HT-29 (cell line): ENCODE measurements around the gene MRPL49. TPM values are rescaled to one million over a fixed set of nuclear protein-coding genes. Genes with fewer than 3 reads are reported as not detected.
"Not testable (repeated sequence)": the region's sequence is repeated elsewhere in the genome, so short reads cannot be mapped to it uniquely, and the experiment has no call there.

Experiments
- DNase-seq: peaks from one replicate; pipeline ENCODE4 v3.0.0-alpha.2; 2015; ENCODE audit warnings: low spot score
- total RNA-seq: library from RNA; depleted of rRNA; stranded (reverse); fragments of >200 nt; shearing (Covaris generic); gene quantifications from 2 replicates; pipeline ENCODE4 v1.2.3, GENCODE V29; 2014

Gene MRPL49
- total RNA-seq, 1 experiment from 2014 or later, result 200 TPM

DNA sequence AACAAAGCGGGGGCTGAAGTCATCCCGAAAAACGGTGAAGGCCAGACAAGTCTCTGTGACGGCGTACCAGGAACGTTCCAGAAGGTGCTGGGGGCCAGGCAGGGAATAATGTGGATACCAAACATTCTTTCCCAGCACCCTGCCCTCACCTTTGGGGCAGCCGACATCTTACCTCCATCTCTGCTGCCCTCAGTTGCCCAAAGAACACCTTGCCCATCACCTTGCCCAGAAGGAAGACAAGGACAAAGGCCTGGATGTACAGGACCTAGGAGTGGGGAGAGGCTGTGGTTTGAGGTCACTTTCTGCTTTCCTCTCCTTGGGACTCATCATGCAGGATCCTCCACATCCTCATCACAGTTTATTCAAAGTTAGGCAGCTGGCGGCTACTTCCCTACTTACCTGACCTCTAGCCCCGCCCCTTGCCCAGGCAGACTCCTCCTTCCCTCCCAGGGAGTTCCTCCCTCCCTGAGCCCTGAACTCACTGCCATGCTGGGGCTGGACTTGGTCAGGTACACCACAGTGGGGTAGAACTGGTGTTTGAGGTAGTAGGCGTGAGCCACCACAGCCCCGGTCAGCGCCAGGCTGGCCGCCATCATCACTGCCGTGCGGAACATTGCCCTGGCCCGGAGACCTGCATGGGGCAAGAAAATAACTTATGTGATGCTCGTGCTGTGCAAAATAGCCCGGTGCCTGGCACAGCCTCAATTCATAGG lies 11.0 kb downstream of the MRPL49 start:
- peak; percentile 75 for DNase-seq

DNA sequence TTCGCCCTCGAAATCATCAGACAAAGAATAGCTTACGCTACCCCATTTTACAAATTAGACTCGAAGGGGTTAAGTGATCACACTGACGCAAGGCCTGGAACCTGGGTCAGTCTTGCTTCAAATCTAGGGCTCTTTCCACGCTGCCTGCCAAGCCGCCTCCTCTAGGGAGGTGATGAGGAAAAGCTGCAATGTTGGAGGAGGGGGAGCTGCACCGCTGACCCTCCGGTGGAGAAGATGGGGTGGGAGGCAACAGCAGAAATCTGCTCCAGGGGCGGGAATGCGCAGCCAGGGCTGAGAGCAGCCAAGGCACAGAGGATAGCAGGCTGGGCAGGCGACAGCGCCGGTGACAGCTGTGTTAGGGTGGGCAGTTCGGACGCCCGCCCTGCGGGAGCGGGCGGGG lies 11.6 kb downstream of the MRPL49 start:
- peak; percentile 36 for DNase-seq

DNA sequence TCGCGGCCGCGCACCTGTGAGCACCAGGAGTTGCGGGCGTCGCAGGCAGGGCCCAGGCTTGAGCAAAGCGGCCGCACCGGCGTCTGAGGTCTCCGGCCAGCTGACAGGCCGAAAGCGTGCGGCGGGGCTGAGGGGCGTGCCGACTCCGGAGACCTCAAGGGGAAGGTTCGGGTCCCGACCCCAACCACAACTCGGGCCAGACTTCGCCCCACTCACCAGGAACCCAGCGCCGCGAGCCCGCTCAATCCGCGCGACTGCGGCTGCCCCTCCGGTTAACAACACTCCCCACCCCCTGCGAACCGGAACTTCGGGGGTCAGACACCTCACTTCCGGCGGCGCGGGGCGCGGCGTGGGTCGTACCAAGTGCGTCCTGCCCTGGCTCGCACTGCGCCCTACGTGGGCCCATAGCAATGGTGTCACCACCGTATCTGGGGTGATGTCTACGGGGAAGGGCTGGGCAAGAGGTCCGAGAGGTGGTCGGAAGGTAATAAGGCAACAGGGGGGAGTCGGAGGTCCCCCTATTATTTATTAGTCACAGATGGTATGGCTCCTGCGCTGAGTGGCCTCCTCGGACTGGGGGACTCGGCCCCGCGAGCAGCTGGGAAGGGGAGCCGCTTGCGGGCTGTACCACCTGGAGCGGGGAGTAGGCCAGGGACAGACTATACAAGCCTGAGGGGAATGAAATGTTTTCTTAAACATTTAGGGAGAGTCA lies 12.3 kb downstream of the MRPL49 start, which contains the start of gene SYVN1:
SYVN1 (minus strand) TSS at position 280 of the 712 bp plus-strand sequence. CDS start 918 bp downstream, outside the sequence.
- peak; percentile 96 for DNase-seq

DNA sequence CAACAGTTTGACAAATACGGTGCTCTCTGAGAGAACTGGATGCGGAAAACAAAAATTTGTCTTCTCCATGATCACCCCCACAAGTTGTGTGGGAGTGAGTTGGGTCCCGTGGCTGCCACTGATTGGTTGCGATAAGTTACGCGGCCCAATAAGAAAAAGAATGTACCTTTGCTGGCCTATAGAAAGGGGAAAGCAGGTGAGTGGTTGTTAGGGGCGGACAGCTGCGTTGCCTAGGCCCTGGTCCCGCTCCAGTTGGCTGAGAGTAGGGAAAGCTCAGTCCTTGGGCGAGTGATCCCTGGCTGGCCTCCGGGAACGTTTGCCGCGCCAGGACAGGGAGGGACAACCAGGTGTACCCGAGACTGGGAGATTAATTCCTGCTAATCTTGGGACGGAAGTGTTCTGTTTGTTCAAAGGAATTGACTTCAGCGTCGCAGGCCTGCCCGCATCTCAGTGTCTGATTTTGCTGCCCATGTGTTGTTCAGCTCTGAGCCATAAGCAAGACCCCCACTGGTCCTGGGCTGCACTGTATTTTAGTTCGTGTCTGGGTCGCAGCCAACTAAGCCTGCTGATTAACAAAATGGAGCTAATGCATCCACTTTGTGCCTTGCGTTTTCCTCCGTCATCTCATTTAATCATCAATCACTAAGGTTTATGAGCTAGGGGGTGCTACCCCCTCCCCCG lies 13.0 kb downstream of the MRPL49 start:
- peak; percentile 99 for DNase-seq

DNA sequence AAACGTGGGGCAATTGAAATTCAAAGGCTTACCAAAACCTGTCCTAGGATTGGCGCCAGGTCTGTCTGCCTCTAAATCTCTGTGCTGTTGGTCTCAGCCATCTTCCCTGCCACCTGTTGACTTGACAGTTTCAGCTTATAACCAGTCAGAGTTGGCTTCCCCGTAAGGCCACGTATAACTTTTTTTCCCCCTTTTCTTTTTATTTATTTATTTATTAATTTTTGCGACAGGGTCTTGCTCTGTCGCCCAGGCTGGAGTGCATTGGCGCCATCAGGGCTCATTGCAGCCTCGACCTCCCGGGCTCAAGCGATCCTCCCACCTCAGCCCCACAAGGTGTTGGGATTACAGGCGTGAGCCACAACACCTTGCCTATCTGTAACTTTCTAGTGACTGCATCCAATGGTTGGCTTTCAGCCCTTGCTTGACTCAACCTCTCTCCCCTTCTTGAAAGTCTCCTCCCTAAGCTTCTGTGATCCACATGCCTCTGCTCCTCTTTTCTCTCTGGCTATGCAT lies 13.6 kb downstream of the MRPL49 start:
- no peak for DNase-seq

DNA sequence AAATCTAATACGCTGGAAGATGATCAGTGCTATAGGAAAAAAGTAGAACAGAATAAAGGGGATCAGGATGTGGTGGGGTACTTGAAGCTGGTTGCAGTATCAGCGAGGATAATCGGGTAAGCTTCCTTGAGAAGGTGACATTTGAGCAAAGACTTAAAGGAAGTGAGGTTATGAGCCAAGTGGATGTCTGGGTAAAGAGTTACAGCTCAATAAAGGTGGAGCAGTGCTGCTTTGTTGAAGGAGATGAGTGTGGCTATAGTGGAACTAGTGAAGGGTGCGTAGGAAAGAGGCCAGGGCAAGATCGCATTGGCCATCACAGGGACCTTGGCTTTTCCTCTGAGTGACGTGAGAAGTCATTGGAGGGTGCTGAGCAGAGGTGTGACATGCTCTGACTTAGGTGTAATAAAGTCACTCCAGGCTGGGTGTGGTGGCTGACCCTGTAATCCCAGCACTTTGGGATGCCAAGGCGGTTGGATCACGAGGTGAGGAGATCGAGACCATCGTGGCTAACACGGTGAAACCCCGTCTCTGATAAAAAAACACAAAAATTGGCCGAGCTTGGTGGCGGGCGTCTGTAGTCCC lies 14.5 kb downstream of the MRPL49 start:
- DNase-seq, result no peak

DNA sequence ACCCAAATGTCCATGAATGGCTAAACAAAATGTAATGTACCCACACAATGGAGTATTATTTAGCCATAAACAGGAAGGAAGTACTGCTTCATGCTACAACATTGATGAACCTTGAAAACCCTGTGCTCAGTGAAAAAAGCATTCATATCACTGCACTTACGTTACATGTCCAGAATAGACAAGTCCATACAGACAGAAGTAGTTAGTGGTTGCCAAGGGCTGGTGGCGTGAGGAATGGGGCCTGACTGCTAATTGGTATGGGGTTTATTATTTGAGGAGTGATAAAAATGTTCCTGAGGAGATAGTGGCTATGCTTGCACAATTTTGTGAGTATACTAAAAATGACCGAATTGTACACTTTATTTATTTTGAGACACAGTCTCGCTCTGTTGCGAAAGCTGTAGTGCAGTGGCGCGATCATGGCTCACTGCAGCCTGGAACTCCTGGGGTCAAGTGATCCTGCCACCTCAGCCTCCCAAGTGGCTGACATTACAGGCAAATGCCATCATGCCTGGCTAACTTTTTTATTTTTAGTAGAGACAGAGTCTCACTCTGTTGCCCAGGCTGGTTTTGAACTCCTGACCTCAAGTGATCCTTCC lies 19.9 kb downstream of the MRPL49 start:
- DNase-seq, result no peak

DNA sequence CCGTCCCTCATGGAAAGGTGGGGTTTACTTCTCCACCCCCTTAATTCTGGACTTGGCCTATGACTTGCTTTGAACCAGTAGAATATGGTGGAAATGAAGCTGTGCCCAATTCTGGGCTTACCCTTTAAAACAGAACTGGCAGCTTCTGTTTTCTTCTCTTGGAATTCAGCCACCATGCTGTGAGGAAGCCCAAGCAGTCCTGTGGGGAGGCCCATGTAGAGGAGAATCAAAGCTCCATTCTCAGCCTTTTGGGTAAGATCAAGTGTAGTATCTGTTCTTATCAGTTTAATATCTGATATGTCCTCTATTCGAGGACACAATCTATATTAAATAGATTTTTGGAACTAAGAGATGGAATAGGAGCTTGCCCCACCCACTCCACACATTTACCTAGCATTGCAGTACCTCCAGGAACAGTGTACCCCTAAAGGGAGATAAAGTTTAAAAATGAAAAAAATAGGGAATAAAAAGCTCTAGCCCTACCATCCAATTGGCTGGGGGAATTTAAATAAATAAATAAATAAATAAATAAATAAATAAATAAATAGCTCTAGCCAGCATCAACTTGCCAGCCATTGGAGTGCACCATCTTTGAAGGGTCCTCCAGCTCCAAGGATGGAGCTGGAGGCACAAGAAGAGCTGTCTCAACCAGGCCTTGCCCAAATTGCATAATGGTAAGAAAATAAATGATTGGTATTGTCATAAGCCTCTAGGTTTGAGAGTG lies 25.4 kb downstream of the MRPL49 start:
- no peak for DNase-seq

DNA sequence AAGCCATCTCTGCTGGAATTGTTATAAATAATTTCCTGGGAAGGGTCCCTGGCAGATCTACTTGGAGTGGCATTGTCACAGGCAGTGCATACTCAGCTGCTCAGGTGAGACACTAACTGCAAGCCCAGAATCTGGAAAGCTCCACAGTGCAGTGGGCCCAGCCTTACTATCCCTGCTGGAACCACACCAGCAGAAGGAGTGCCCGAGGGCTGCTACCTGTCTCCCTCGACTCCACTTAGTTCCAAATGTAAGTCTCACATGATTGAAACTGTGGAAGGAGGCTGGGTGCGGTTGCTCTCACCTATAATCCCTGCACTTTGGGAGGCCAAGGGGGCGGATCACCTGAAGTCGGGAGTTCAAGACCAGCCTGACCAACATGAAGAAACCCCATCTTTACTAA lies 26.5 kb downstream of the MRPL49 start:
- DNase-seq, result no peak

DNA sequence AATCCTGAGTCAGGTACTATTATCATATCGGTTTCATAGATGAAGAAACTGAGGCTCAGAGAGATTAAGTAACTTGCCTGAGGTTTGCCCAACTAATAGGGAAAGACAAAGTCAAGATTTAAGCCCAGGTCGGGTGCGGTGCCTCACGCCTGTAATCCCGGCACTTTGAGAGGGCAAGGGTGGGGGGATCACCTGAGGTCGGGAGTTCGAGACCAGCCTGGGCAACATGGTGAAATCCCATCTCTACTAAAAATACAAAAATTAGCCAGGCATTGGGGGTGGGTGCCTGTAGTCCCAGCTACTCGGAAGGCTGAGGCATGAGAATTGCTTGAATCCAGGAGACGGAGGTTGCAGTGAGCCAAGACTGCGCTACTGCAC lies 28.0 kb downstream of the MRPL49 start:
- DNase-seq, result not testable (repeated sequence)

DNA sequence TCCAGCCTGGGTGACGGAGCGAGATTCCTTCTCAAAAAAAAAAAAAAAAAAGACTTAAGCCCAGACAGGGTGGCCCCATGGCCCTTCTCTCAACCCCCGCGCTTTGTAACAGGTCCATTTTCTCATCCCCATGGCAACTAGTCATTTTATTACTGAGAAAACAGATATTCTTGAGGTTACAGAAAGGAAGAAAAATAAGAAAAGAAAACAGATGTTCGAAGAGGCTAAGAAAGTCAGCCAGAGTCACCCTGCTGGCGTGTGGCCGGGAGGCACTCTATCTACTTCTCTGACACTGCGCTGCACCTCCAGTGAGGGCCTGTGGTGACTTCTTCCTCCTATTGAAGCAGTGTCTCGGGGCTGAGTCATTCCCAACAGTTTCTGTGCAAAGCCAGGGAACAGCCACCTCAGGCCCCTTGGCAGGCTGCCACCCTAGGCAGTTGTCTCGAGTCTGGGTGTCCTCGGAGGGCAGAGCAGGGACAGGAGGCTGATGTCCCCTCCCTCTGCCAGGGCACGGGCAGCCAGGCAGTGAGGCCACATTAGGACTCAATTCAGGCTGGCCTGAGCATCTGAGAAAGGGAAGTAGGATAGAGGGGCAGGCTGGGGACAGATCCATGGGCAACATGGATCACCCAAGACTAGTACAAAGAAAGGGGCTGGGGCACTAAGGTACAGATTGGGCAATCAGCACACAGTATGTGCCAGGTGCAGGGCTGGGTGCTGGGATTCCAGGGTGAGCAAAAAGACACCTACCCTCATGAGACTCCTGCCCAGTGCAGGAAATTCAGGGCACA lies 28.6 kb downstream of the MRPL49 start:
- peak; percentile 100 for DNase-seq

DNA sequence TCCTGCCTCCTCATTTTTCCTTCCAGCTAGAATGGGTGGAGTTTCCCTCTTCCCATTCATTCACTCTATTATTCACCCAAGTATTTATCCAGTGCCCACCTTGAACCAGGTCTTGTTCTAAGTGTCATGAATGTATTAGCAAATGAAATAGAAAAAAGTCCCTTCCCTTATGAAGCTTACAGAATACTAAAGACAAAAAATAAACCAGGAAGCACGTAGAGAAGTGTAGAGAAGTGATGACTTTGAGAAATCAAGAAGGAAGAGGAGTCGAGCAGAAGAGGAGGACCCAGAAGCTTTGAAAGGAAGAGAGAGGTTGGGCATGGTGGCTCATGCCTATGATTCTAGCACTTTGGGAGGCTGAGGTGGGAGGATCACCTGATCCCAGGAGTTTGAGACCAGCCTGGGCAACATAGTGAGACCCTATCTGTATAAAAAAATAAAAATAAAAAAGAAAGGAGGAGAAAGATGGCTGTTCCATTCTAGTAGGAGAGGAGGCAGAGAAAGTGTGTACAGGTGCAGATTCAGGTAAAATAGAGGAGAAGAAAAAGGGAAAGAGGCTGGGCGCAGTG lies 29.3 kb downstream of the MRPL49 start:
- no peak for DNase-seq

DNA sequence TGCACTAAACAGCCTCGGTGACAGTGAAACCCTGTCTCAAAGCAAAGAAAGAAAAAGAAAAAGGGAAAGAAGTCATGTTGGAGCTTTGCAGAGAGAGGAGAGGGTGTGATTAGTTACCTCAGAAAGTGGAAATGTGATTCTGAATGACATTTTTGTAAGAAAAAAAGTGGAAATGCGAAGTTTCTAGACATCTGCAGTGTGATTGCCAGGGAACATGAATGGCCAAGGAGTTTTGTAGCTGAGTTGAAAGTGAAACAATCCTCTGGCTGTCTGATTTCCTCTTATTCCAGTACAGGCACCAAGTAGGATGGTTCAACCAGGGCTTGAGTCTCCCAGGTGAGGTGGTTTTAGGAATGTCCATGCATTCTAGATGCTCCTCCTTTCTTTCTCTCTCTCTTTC lies 30.0 kb downstream of the MRPL49 start:
- no peak for DNase-seq

DNA sequence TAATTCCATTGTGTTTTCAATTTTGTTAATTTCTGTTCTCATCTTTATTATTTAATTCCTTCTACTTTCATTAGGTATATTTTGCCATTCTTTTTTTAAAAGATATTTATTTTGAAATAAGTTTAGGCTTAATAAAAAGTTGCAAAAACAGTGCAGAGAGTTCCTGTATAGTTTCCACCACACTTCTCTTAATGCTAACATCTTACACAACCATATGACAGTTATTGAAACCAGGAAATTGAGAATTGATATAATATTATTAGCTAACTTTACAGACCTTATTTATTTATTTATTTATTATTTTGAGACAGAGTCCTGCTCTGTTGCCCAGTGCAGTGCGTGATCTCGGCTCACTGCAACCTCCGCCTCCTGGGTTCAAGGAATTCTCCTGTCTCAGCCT lies 34.1 kb downstream of the MRPL49 start:
- DNase-seq, result no peak

DNA sequence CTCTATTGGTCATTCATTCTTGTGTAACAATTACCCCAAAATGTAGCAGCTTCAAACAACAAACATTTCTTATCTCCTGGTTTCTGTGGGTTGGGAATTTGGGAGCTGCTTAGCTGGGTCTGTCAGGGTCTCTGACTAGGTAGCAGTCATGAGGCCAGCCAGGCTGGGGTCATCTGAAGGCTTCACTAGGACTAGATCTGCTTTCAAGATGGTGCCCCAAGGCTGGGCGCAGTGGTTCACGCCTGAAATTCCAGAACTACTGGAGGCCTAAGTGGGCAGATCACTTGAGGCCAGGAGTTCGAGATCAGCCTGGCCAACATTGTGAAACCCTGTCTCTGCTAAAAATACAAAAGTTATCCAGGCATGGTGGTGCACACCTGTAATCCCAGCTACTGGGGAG lies 34.8 kb downstream of the MRPL49 start:
- DNase-seq, result no peak

DNA sequence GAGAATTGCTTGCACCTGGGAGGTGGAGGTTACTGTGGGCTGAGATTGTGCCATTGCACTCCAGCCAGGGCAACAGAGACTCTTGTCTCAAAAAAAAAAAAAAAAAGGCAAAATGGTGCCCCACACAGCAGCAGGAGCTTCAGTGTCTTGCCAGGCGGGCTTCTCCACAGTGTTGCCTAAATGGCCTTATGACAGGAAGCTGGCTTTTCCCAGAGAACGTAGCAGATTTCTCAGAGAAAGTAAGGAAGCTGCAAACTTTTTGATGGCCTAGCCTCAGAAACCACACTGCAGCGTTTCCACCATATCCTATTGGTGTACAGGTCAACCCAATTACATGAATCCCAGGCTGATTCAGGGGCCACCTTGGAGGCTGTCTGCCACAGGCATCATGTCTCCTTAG lies 35.2 kb downstream of the MRPL49 start:
- no peak for DNase-seq

DNA sequence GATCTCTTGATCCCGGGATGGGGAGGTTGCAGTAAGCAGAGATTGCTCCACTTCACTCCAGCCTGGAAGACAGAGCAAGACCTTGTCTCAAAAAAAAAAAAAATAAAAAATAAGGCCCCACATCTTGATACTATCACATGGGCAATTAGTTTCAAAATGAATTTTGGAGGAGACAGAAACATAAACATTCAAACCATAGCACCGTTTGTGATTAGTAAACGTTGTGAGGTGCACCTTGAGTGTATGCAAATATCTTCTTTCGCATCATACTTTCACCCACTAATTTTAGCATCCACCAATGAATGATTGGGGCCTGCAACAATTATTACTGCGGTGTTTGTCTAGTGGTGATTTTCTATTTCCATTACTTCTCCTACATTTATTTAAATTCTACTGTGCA lies 36.9 kb downstream of the MRPL49 start:
- DNase-seq, result no peak

DNA sequence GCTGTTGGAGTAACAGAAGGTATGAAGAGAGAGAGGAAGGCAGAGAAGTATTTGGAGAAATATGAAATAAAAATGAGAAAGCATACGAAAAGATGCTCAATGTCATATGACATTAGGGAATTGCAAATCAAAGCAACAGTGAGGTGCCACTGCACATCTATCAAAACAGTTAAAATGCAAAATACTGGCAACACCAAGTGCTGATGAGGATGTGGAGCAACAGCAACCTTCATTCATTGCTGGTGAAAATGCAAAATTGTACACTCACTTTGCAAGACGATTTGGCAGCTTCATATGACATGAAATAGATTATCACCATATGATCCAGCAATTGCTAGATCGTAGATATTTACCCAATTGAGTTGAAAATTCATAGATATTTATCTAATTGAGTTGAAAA lies 38.5 kb downstream of the MRPL49 start:
- DNase-seq, result no peak

DNA sequence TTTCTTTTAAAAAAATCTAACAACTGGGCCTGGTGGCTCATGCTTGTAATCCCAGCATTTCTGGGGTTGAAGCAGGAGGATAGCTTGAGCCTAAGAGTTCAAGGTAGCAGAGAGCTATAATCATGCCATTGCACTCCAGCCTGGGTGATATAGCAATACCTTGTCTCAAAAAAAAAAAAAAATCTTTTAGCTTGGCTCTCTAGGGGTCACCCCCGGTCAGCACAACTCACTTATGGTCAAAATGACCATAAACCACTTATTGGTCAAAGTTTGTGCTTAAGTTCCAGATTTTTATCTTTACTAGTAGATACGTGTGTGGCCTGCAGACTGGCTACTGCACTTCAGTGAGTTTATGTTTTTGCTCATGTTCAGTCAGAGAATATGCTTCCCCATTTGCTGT lies 41.6 kb downstream of the MRPL49 start:
- DNase-seq, result no peak
